H1 (cell line): ENCODE data around the gene F5. TPM values are rescaled to one million over a fixed set of nuclear protein-coding genes. Genes with fewer than 3 reads are reported as not detected.
"Not testable (repeated sequence)": the region's sequence is repeated elsewhere in the genome, so short reads cannot be mapped to it uniquely, and the experiment has no call there.

Experiments
- CTCF ChIA-PET: fragments of 300-600 bp; sonication (Branson Sonifier 250); formaldehyde crosslinking; loops from one replicate; lab custom pipeline; 2021; ENCODE audit not compliant: partially characterized antibody; lab: Charles Lee
- POLR2A ChIA-PET: fragments of 300-600 bp; sonication (Branson Sonifier 250); formaldehyde crosslinking; loops from one replicate; lab custom pipeline; 2021; ENCODE audit warnings: inconsistent platforms; ENCODE audit not compliant: partially characterized antibody; lab: Charles Lee
- DNase-seq, 2 experiments: peaks; one replicate each; pipeline versions ENCODE4 v3.0.0 to v3.0.0-alpha.2; 2010 to 2022; ENCODE audit warnings: low spot score in 2 of 2, low read depth in 1 of 2, mixed read lengths in 1 of 2
- FAIRE-seq: peaks from 2 replicates; lab custom pipeline; 2011; peaks lifted over from hg19 to GRCh38; lab: Jason Lieb, UNC
- H2AFZ ChIP-seq: 2 replicates; pipeline ENCODE4 v1.8.1; 2012; ENCODE audit warnings: low read length, inconsistent platforms
- H2AK5ac ChIP-seq: 2 replicates; pipeline ENCODE4 v1.6.1; 2013; ENCODE audit warnings: low read depth, low read length
- H2BK120ac ChIP-seq: replicated peaks from 2 replicates; pipeline ENCODE3; 2013; ENCODE audit warnings: low read depth, low read length, inconsistent platforms
- H2BK12ac ChIP-seq: 2 replicates; pipeline ENCODE4 v1.6.1; 2013; ENCODE audit warnings: low read depth, low read length
- H2BK15ac ChIP-seq: 2 replicates; pipeline ENCODE4 v1.6.1; 2013; ENCODE audit warnings: low read length
- H2BK20ac ChIP-seq: 2 replicates; pipeline ENCODE4 v1.6.1; 2013; ENCODE audit warnings: low read length
- H2BK5ac ChIP-seq: 2 replicates; pipeline ENCODE4 v1.6.1; 2013; ENCODE audit warnings: low read depth, low read length
- H3K14ac ChIP-seq: 2 replicates; pipeline ENCODE4 v1.6.1; 2013; ENCODE audit warnings: inconsistent platforms; ENCODE audit not compliant: insufficient read length
- H3K18ac ChIP-seq: 2 replicates; pipeline ENCODE4 v1.6.1; 2013; ENCODE audit warnings: low read length; ENCODE audit errors: extremely low read depth
- H3K23ac ChIP-seq: 2 replicates; pipeline ENCODE4 v1.6.1; 2013; ENCODE audit warnings: inconsistent platforms; ENCODE audit not compliant: insufficient read length
- H3K23me2 ChIP-seq: 2 replicates; pipeline ENCODE4 v1.6.1; 2013; ENCODE audit warnings: low read depth, low read length
- H3K27ac ChIP-seq: 2 replicates; pipeline ENCODE4 v1.6.1; 2011; ENCODE audit warnings: low read depth, low read length, inconsistent platforms
- H3K27me3 ChIP-seq, 4 experiments: replicated peaks in 1 of 4; 1 replicate in 1 of 4; 2 replicates in 3 of 4; pipeline versions ENCODE4 v1.6.1 to v1.8.1; 2011 to 2013; ENCODE audit warnings: low read length in 3 of 4, mild to moderate bottlenecking in 3 of 4, inconsistent platforms in 2 of 4, mixed read lengths in 2 of 4, moderate library complexity in 1 of 4; ENCODE audit not compliant: control insufficient read depth in 3 of 4, insufficient read depth in 3 of 4; ENCODE audit errors: extremely low read depth in 1 of 4
- H3K36me3 ChIP-seq, 4 experiments: 2 replicates each; pipeline versions ENCODE4 v1.6.1 to v1.8.1; 2011 to 2013; ENCODE audit warnings: mild to moderate bottlenecking in 4 of 4, low read length in 3 of 4, moderate library complexity in 2 of 4, control low read depth in 1 of 4, inconsistent platforms in 1 of 4; ENCODE audit not compliant: insufficient read depth in 4 of 4, control insufficient read depth in 2 of 4
- H3K4ac ChIP-seq: replicated peaks from 2 replicates; pipeline ENCODE3; 2013; ENCODE audit warnings: low read length, low read depth, mixed read lengths, inconsistent platforms; ENCODE audit not compliant: insufficient read length
- H3K4me1 ChIP-seq, 4 experiments: replicated peaks in 1 of 4; 1 replicate in 1 of 4; 2 replicates in 3 of 4; pipeline versions ENCODE4 v1.6.1 to v1.8.1; 2011 to 2013; ENCODE audit warnings: low read length in 3 of 4, inconsistent platforms in 2 of 4, mixed read lengths in 1 of 4; ENCODE audit not compliant: insufficient read depth in 4 of 4, control insufficient read depth in 3 of 4
- H3K4me2 ChIP-seq, 2 experiments: 2 replicates each; pipeline versions ENCODE4 v1.6.1 to v1.8.1; 2011 to 2013; ENCODE audit warnings: low read depth in 2 of 2, low read length in 2 of 2, control low read depth in 1 of 2, inconsistent platforms in 1 of 2, mild to moderate bottlenecking in 1 of 2; ENCODE audit not compliant: insufficient read depth in 1 of 2
- H3K4me3 ChIP-seq, 4 experiments: fragments of 200-600, 300-600 bp in 1 of 4; sonication (generic), shearing (Covaris generic), sonication (Bioruptor Twin) in 1 of 4; 2 replicates each; pipeline versions ENCODE4 v1.5.1 to v1.8.1; 2011 to 2016; ENCODE audit warnings: low read length in 4 of 4, low read depth in 3 of 4, control low read depth in 2 of 4, inconsistent platforms in 2 of 4, mild to moderate bottlenecking in 2 of 4, mixed read lengths in 1 of 4, moderate library complexity in 1 of 4; ENCODE audit not compliant: insufficient read depth in 2 of 4; ENCODE audit errors: extremely low read depth in 1 of 4
- H3K56ac ChIP-seq: replicated peaks from 2 replicates; pipeline ENCODE3; 2013; ENCODE audit warnings: low read depth, mild to moderate bottlenecking, mixed read lengths, low read length, inconsistent platforms; ENCODE audit not compliant: insufficient read length
- H3K79me1 ChIP-seq: 2 replicates; pipeline ENCODE4 v1.6.1; 2013; ENCODE audit warnings: low read depth, low read length, control low read depth
- H3K79me2 ChIP-seq, 2 experiments: 2 replicates each; pipeline versions ENCODE4 v1.6.1 to v1.8.1; 2012 to 2013; ENCODE audit warnings: low read length in 2 of 2, mild to moderate bottlenecking in 2 of 2, inconsistent platforms in 1 of 2; ENCODE audit not compliant: insufficient read depth in 2 of 2, control insufficient read depth in 1 of 2
- H3K9ac ChIP-seq, 4 experiments: replicated peaks in 1 of 4; 1 replicate in 1 of 4; 2 replicates in 3 of 4; pipeline versions ENCODE4 v1.6.1 to v1.8.1; 2011 to 2013; ENCODE audit warnings: low read depth in 3 of 4, low read length in 3 of 4, control low read depth in 2 of 4, mild to moderate bottlenecking in 2 of 4, moderate library complexity in 2 of 4, inconsistent platforms in 1 of 4; ENCODE audit errors: extremely low read depth in 1 of 4
- H3K9me3 ChIP-seq, 2 experiments: 2 replicates each; pipeline versions ENCODE4 v1.6.1 to v1.8.1; 2012 to 2013; ENCODE audit warnings: mild to moderate bottlenecking in 2 of 2, moderate library complexity in 2 of 2, control low read depth in 1 of 2, inconsistent platforms in 1 of 2, low read depth in 1 of 2, low read length in 1 of 2, mixed read lengths in 1 of 2; ENCODE audit not compliant: insufficient read depth in 2 of 2
- H4K20me1 ChIP-seq, 2 experiments: replicated peaks in 1 of 2; 2 replicates each; pipeline versions ENCODE3 to v1.8.1; 2011 to 2013; ENCODE audit warnings: inconsistent platforms in 2 of 2, low read length in 2 of 2, mild to moderate bottlenecking in 1 of 2; ENCODE audit not compliant: insufficient read depth in 2 of 2, control insufficient read depth in 1 of 2
- H4K5ac ChIP-seq: 2 replicates; pipeline ENCODE4 v1.6.1; 2013; ENCODE audit warnings: low read length, low read depth, mixed read lengths, inconsistent platforms; ENCODE audit not compliant: insufficient read length
- H4K8ac ChIP-seq: 2 replicates; pipeline ENCODE4 v1.8.0; 2013; ENCODE audit warnings: mild to moderate bottlenecking, moderate library complexity, low read length, inconsistent platforms; ENCODE audit not compliant: insufficient read depth; ENCODE audit errors: extremely low read depth
- H4K91ac ChIP-seq: replicated peaks from 2 replicates; pipeline ENCODE3; 2013; ENCODE audit warnings: low read length, mixed read lengths, inconsistent platforms; ENCODE audit not compliant: insufficient read length
- WGBS, 2 experiments: shearing (Covaris generic) in 1 of 2; methylation state at CpG; one replicate each; pipeline versions ENCODE4 v1.1.6 to v1.1.7; 2013 to 2015; ENCODE audit warnings: low lambda C conversion rate in 2 of 2, mixed read lengths in 2 of 2, inconsistent platforms in 1 of 2, low coverage in 1 of 2, missing lambda C conversion rate in 1 of 2; ENCODE audit not compliant: insufficient replicate concordance in 2 of 2, insufficient coverage in 1 of 2, insufficient read length in 1 of 2; ENCODE audit errors: extremely low coverage in 1 of 2, missing lambda C conversion rate in 1 of 2; 5-methylcytosine and 5-hydroxymethylcytosine counted together
- polyA plus RNA-seq, 7 experiments: library from polyadenylated mRNA; depleted of rRNA in 3 of 7; stranded (reverse) in 5 of 7; unstranded in 2 of 7; fragments of >200 nt in 5 of 7; fragments of 200-250 nt in 2 of 7; gene quantifications; 1 replicate in 5 of 7; 2 replicates in 1 of 7; 4 replicates in 1 of 7; pipeline versions ENCODE4 v1.2.1 to v1.2.3, GENCODE V29; 2011 to 2013; ENCODE audit warnings: missing spikeins in 2 of 7, mixed read lengths in 2 of 7
- total RNA-seq: library from RNA; stranded (reverse); fragmentation: NEBNext Ultra II Directional; extraction: Animal tissue kit (Norgen Biotek cat#: 25700); gene quantifications from 2 replicates; pipeline ENCODE4 v1.2.1, GENCODE V29; 2021

Gene F5
- total and polyA plus RNA-seq, 2 of the 8 experiments (the other 6 are each of a cell fraction or from before 2014, with no cell fraction given), result 0.04 to 0.06 TPM

DNA sequence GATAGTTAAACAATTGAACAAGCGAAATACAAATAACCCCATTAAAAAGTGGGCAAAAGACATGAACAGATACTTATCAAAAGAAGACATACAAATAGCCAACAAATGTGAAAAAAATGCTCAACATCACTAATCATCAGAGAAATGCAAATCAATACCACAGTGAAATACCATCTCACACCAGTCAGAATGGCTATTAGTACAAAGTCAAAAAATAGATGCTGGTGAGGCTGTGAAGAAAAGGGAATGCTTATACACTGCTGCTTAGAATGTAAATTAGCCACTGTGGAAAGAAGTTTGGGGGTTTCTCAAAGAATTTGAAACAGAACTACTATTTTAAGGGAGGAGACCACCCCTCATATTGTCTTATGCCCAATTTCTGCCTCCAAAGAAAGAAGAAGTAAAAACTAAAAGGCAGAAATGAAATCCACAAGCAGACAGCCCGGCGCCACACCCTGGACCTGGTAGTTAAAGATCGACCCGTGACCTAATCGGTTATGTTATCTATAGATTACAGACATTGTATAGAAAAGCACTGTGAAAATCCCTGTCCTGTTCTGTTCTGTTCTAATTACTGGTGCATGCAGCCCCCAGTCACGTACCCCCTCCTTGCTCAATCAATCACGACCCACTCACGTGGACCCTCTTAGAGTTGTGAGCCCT is 52.6 kb downstream of the F5 start:
- H3K14ac ChIP-seq, H2BK15ac ChIP-seq, H2AFZ ChIP-seq, H3K27me3 ChIP-seq, H3K18ac ChIP-seq, H4K20me1 ChIP-seq, H2AK5ac ChIP-seq, H4K91ac ChIP-seq, H3K27ac ChIP-seq, H3K4me2 ChIP-seq, H3K9me3 ChIP-seq, H3K36me3 ChIP-seq, H3K79me1 ChIP-seq, H2BK20ac ChIP-seq, H3K4me1 ChIP-seq, DNase-seq, H2BK12ac ChIP-seq, H2BK5ac ChIP-seq, H3K23me2 ChIP-seq, H4K8ac ChIP-seq, FAIRE-seq, H3K79me2 ChIP-seq, H3K9ac ChIP-seq, H3K56ac ChIP-seq, H2BK120ac ChIP-seq, H4K5ac ChIP-seq, H3K4me3 ChIP-seq, POLR2A ChIA-PET, H3K23ac ChIP-seq, H3K4ac ChIP-seq: not testable (repeated sequence)
- WGBS, 2 experiments, result 95% methylated on average over 9 of the region's 9 CpGs; no CpG with 5 or more reads in 1 of the 2 experiments
- CTCF ChIA-PET, result interaction anchor here (6.7 kb wide), 1 partner anchor 12 kb away, joined by 36 read pairs; no protein-coding TSS in a partner anchor
